ENCODE measurements around the gene CEP57L1. TPM values are rescaled to one million over a fixed set of nuclear protein-coding genes. Genes with fewer than 3 reads are reported as not detected.
"Not testable (repeated sequence)": the region's sequence is repeated elsewhere in the genome, so short reads cannot be mapped to it uniquely, and the experiment has no call there.

Gene CEP57L1
- polyA plus RNA-seq, 1 donor from 2014 or later: 19.7 TPM

DNA sequence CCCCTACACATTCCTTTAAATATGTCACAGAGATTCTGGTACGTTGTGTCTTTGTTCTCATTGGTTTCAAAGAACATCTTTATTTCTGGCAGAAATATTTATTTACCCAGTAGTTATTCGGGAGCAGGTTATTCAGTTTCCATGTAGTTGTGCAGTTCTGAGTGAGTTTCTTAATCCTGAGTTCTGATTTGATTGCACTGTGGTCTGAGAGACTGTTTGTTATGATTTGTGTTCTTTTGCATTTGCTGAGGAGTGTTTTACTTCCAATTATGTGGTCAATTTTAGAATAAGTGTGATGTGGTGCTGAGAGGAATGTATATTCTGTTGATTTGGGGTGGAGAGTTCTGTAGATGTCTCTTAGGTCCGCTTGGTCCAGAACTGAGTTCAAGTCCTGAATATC, 17.4 kb downstream of the CEP57L1 start:
- not testable (repeated sequence) for H3F3A ChIP-seq (ENCODE audit: insufficient read depth, low read length, poor library complexity, severe bottlenecking); H3K9me3 ChIP-seq (ENCODE audit: low read length); H3K9ac ChIP-seq (ENCODE audit: low read length); H3K4me2 ChIP-seq (ENCODE audit: low read length); H3K36me3 ChIP-seq (ENCODE audit: insufficient read depth, low read length); H3K4me3 ChIP-seq (ENCODE audit: low read length); H2AFZ ChIP-seq (ENCODE audit: low read depth, low read length); H3K9me2 ChIP-seq (ENCODE audit: insufficient read depth, low read length); H3K27ac ChIP-seq (ENCODE audit: low read length); H3K27me3 ChIP-seq (ENCODE audit: insufficient read depth, low read depth, low read length); H4K20me1 ChIP-seq (ENCODE audit: insufficient read depth)
- H3K79me2 ChIP-seq (replicated peaks; ENCODE audit: insufficient read depth, low read length): peaks cover 16% of the 10 kb centered on the region

DNA sequence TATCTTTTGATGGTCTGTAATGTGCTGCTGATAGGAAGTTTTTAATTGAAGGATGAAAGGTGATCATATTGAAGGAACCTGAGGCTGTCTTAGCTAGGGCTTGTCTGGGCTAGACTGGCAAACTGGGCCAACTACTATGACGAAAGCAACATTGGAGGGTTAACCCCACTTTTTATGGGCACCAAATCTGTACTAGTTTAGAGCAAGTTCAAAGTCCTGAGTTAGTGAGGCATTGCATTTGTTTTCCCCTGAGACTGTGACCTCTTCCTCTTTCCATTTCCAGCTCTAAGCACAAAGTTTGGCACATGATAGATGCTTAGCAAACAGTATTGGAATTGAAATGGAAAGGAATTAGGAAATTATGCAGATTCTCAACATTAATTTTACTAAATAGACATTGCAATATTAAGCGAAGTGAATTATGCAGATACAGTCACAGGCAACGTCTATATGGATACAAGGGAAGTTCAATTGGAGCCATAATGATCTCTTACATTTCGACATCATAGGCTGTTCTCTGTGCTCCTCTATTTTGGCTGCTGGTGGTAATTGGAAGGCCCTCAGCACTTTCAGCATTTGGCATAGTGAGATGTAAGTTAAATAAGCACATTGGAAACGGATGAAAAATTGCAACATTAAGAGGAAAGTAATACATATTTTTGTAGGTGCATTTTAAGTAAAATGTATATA, 22.2 kb downstream of the CEP57L1 start:
- Histone ChIP-seq H3K4me3 (ENCODE audit: low read length) (no peak overlapping the region), H3K4me2 (ENCODE audit: low read length) (no peak overlapping the region), H3K27ac (ENCODE audit: low read length) (no peak overlapping the region), H3K36me3 (ENCODE audit: insufficient read depth, low read length) (no peaks in the 10 kb centered on the region), H3K9me3 (ENCODE audit: low read length) (no peaks in the 10 kb centered on the region), H4K20me1 (ENCODE audit: insufficient read depth) (no peaks in the 10 kb centered on the region), H3K79me2 (replicated peaks; ENCODE audit: insufficient read depth, low read length) (peaks cover 24% of the 10 kb centered on the region), H2AFZ (ENCODE audit: low read depth, low read length) (no peak overlapping the region), H3K9me2 (ENCODE audit: insufficient read depth, low read length) (no peaks in the 10 kb centered on the region), H3F3A (ENCODE audit: insufficient read depth, low read length, poor library complexity, severe bottlenecking) (no peaks in the 10 kb centered on the region), H3K27me3 (ENCODE audit: insufficient read depth, low read depth, low read length) (no peaks in the 10 kb centered on the region), H3K9ac (ENCODE audit: low read length) (no peak overlapping the region)
- TF ChIP-seq, protein P1, sequence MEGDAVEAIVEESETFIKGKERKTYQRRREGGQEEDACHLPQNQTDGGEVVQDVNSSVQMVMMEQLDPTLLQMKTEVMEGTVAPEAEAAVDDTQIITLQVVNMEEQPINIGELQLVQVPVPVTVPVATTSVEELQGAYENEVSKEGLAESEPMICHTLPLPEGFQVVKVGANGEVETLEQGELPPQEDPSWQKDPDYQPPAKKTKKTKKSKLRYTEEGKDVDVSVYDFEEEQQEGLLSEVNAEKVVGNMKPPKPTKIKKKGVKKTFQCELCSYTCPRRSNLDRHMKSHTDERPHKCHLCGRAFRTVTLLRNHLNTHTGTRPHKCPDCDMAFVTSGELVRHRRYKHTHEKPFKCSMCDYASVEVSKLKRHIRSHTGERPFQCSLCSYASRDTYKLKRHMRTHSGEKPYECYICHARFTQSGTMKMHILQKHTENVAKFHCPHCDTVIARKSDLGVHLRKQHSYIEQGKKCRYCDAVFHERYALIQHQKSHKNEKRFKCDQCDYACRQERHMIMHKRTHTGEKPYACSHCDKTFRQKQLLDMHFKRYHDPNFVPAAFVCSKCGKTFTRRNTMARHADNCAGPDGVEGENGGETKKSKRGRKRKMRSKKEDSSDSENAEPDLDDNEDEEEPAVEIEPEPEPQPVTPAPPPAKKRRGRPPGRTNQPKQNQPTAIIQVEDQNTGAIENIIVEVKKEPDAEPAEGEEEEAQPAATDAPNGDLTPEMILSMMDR (IDR thresholded peaks at IDR 0.05; ENCODE audit: poor library complexity, severe bottlenecking): no peak
- TF ChIP-seq TAF1 (IDR thresholded peaks at IDR 0.05; ENCODE audit: low read depth): no peak
- no peak for TF ChIP-seq SMC3 (conservative IDR thresholded peaks at IDR 0.05; ENCODE audit: poor library complexity)
- TF ChIP-seq, protein P2, sequence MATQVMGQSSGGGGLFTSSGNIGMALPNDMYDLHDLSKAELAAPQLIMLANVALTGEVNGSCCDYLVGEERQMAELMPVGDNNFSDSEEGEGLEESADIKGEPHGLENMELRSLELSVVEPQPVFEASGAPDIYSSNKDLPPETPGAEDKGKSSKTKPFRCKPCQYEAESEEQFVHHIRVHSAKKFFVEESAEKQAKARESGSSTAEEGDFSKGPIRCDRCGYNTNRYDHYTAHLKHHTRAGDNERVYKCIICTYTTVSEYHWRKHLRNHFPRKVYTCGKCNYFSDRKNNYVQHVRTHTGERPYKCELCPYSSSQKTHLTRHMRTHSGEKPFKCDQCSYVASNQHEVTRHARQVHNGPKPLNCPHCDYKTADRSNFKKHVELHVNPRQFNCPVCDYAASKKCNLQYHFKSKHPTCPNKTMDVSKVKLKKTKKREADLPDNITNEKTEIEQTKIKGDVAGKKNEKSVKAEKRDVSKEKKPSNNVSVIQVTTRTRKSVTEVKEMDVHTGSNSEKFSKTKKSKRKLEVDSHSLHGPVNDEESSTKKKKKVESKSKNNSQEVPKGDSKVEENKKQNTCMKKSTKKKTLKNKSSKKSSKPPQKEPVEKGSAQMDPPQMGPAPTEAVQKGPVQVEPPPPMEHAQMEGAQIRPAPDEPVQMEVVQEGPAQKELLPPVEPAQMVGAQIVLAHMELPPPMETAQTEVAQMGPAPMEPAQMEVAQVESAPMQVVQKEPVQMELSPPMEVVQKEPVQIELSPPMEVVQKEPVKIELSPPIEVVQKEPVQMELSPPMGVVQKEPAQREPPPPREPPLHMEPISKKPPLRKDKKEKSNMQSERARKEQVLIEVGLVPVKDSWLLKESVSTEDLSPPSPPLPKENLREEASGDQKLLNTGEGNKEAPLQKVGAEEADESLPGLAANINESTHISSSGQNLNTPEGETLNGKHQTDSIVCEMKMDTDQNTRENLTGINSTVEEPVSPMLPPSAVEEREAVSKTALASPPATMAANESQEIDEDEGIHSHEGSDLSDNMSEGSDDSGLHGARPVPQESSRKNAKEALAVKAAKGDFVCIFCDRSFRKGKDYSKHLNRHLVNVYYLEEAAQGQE (IDR thresholded peaks at IDR 0.05; ENCODE audit: borderline replicate concordance): no peak
- no peak for TF ChIP-seq EZH2 (IDR thresholded peaks at IDR 0.05; ENCODE audit: borderline replicate concordance, insufficient read depth, low read length, poor library complexity, severe bottlenecking)
- no peak for TF ChIP-seq MXI1 (conservative IDR thresholded peaks at IDR 0.05; ENCODE audit: poor library complexity, severe bottlenecking)
- TF ChIP-seq EP300 (conservative IDR thresholded peaks at IDR 0.05; ENCODE audit: poor library complexity, severe bottlenecking): no peak
- no peak for TF ChIP-seq POLR2AphosphoS5 (IDR thresholded peaks at IDR 0.05)
- TF ChIP-seq RAD21 (conservative IDR thresholded peaks at IDR 0.05): no peak
